ENCODE data around the gene SMS.
A peak's percentile ranks its signal among the peaks of the same experiment; 100 is the strongest.

SMS gene

GRCh38 chrX:21940356-21940829, at the start of gene SMS:
Gene SMS (plus strand): TSS chrX:21940709. CDS start chrX:21940825, 116 bp downstream.
- peak; percentile 82 for DNase-seq (ENCODE audit: low spot score)

GRCh38 chrX:21905313-21905712, 35.2 kb upstream of the SMS start:
- no peak for DNase-seq (ENCODE audit: low spot score)

- DNase-seq (ENCODE audit: low spot score) = no peak
Measured at GRCh38 chrX:21905953-21906352, 34.6 kb upstream of the SMS start.

GRCh38 chrX:21907260-21907659, 33.2 kb upstream of the SMS start:
- DNase-seq (ENCODE audit: low spot score) = no peak

- no peak for DNase-seq (ENCODE audit: low spot score)
Measured at GRCh38 chrX:21911481-21911880, 29.0 kb upstream of the SMS start.

- DNase-seq (ENCODE audit: low spot score) = no peak
Measured at GRCh38 chrX:21912220-21912619, 28.3 kb upstream of the SMS start.

- DNase-seq (ENCODE audit: low spot score) = no peak
Measured at GRCh38 chrX:21912989-21913388, 27.5 kb upstream of the SMS start.

- DNase-seq (ENCODE audit: low spot score) = no peak
Measured at GRCh38 chrX:21926116-21926515, 14.4 kb upstream of the SMS start.

- peak; percentile 98 for DNase-seq (ENCODE audit: low spot score)
Measured at GRCh38 chrX:21926527-21927278, 13.8 kb upstream of the SMS start.

GRCh38 chrX:21929209-21929608, 11.3 kb upstream of the SMS start:
- no peak for DNase-seq (ENCODE audit: low spot score)

GRCh38 chrX:21930986-21931385, 9.5 kb upstream of the SMS start:
- no peak for DNase-seq (ENCODE audit: low spot score)

GRCh38 chrX:21932292-21933002, 8.1 kb upstream of the SMS start:
- DNase-seq (ENCODE audit: low spot score) = peak; percentile 95

- no peak for DNase-seq (ENCODE audit: low spot score)
Measured at GRCh38 chrX:21933077-21933476, 7.4 kb upstream of the SMS start.

- DNase-seq (ENCODE audit: low spot score) = peak; percentile 25
Measured at GRCh38 chrX:21934414-21934813, 6.1 kb upstream of the SMS start.

- no peak for DNase-seq (ENCODE audit: low spot score)
Measured at GRCh38 chrX:21939906-21940305, 603 bp upstream of the SMS start.

- DNase-seq (ENCODE audit: low spot score) = peak; percentile 90
Measured at GRCh38 chrX:21943460-21944135, 3.1 kb downstream of the SMS start.

GRCh38 chrX:21944136-21944615, 3.7 kb downstream of the SMS start:
- no peak for DNase-seq (ENCODE audit: low spot score)

GRCh38 chrX:21946925-21947641, 6.6 kb downstream of the SMS start:
- DNase-seq (ENCODE audit: low spot score) = peak; percentile 17

- DNase-seq (ENCODE audit: low spot score) = no peak
Measured at GRCh38 chrX:21947671-21948070, 7.2 kb downstream of the SMS start.

- no peak for DNase-seq (ENCODE audit: low spot score)
Measured at GRCh38 chrX:21948897-21949578, 8.5 kb downstream of the SMS start.

GRCh38 chrX:21949689-21950088, 9.2 kb downstream of the SMS start:
- no peak for DNase-seq (ENCODE audit: low spot score)

All from RKO (cell line).